ENCODE measurements around the gene NVL. TPM values are rescaled to one million over a fixed set of nuclear protein-coding genes. Genes with fewer than 3 reads are reported as not detected.

The NVL gene
- polyA plus RNA-seq, 1 experiment = 13.2 TPM

GRCh38 chr1:224308064-224308463, 21.9 kb downstream of the NVL start:
- no peak overlapping the region for H3K4me3 ChIP-seq (ENCODE audit: low read depth, low read length)
- TF ChIP-seq CTCF (IDR thresholded peaks at IDR 0.05; ENCODE audit: insufficient read depth, low read depth, low read length) = no peak
- POLR2A ChIA-PET = no interaction called here
- H3K27me3 ChIP-seq (ENCODE audit: control insufficient read depth, insufficient read depth, low read length) = no peaks in the 10 kb centered on the region
- DNase-seq (ENCODE audit: low read depth) = no peak
- peaks cover 8% of the 10 kb centered on the region for H3K36me3 ChIP-seq (ENCODE audit: control insufficient read depth, insufficient read depth, low read length)
- CTCF ChIA-PET = no interaction called here

GRCh38 chr1:224304767-224305166, 25.2 kb downstream of the NVL start:
- H3K27me3 ChIP-seq (ENCODE audit: control insufficient read depth, insufficient read depth, low read length) = no peaks in the 10 kb centered on the region
- no peak for TF ChIP-seq CTCF (IDR thresholded peaks at IDR 0.05; ENCODE audit: insufficient read depth, low read depth, low read length)
- ChIA-PET CTCF (interaction anchor here (1.6 kb wide), 1 partner anchor 198 kb away, joined by 5 read pairs; no protein-coding TSS in a partner anchor), POLR2A (no interaction called here)
- no peak overlapping the region for H3K4me3 ChIP-seq (ENCODE audit: low read depth, low read length)
- no peak for DNase-seq (ENCODE audit: low read depth)
- H3K36me3 ChIP-seq (ENCODE audit: control insufficient read depth, insufficient read depth, low read length) = peaks cover 9% of the 10 kb centered on the region

GRCh38 chr1:224302947-224303346, 27.0 kb downstream of the NVL start:
- Histone ChIP-seq H3K4me3 (ENCODE audit: low read depth, low read length) (no peak overlapping the region), H3K27me3 (ENCODE audit: control insufficient read depth, insufficient read depth, low read length) (no peaks in the 10 kb centered on the region), H3K36me3 (ENCODE audit: control insufficient read depth, insufficient read depth, low read length) (peaks cover 9% of the 10 kb centered on the region)
- CTCF ChIA-PET = interaction anchor here (0.7 to 1.6 kb wide), 2 partner anchors 21 to 69 kb away, joined by 3 read pairs; no protein-coding TSS in a partner anchor
- POLR2A ChIA-PET = no interaction called here
- DNase-seq (ENCODE audit: low read depth) = no peak
- no peak for TF ChIP-seq CTCF (IDR thresholded peaks at IDR 0.05; ENCODE audit: insufficient read depth, low read depth, low read length)

- Histone ChIP-seq H3K27me3 (ENCODE audit: control insufficient read depth, insufficient read depth, low read length) (no peaks in the 10 kb centered on the region), H3K36me3 (ENCODE audit: control insufficient read depth, insufficient read depth, low read length) (peaks cover 7% of the 10 kb centered on the region), H3K4me3 (ENCODE audit: low read depth, low read length) (no peak overlapping the region)
- DNase-seq (ENCODE audit: low read depth) = no peak
- TF ChIP-seq CTCF (IDR thresholded peaks at IDR 0.05; ENCODE audit: insufficient read depth, low read depth, low read length) = no peak
- ChIA-PET CTCF (interaction anchor here (1.6 kb wide), 1 partner anchor 20 kb away, joined by 3 read pairs; no protein-coding TSS in a partner anchor), POLR2A (no interaction called here)
Observed at GRCh38 chr1:224301391-224301790, 28.6 kb downstream of the NVL start.

- ChIA-PET CTCF (interaction anchor here (1.4 kb wide), 1 partner anchor 9 kb away, joined by 3 read pairs; no protein-coding TSS in a partner anchor), POLR2A (interaction anchor here (0.6 kb wide), 1 partner anchor 48 kb away, joined by 3 read pairs; no protein-coding TSS in a partner anchor)
- H3K4me3 ChIP-seq (ENCODE audit: low read depth, low read length) = no peak overlapping the region
- peaks cover 10% of the 10 kb centered on the region for H3K36me3 ChIP-seq (ENCODE audit: control insufficient read depth, insufficient read depth, low read length)
- peak; percentile 31 for DNase-seq (ENCODE audit: low read depth)
- no peak for TF ChIP-seq CTCF (IDR thresholded peaks at IDR 0.05; ENCODE audit: insufficient read depth, low read depth, low read length)
- H3K27me3 ChIP-seq (ENCODE audit: control insufficient read depth, insufficient read depth, low read length) = no peaks in the 10 kb centered on the region
Observed at GRCh38 chr1:224300346-224300745, 29.6 kb downstream of the NVL start.
